Keratinocyte (primary cell): ENCODE measurements around the gene DUSP12.

ENCODE experiments used
- CTCF ChIP-seq, 3 experiments: IDR thresholded peaks in 1 of 3; conservative IDR thresholded peaks in 1 of 3; optimal IDR thresholded peaks in 1 of 3; 2 replicates in 2 of 3; 3 replicates in 1 of 3; pipeline versions ENCODE3 to v1.5.1; 2011; ENCODE audit warnings: low read length in 3 of 3, mild to moderate bottlenecking in 3 of 3, moderate library complexity in 2 of 3, control low read depth in 1 of 3, inconsistent platforms in 1 of 3; ENCODE audit not compliant: insufficient read depth in 2 of 3; ENCODE audit errors: extremely low read depth in 1 of 3
- EZH2 ChIP-seq: IDR thresholded peaks from one replicate; pipeline ENCODE4 v1.6.1; 2012; ENCODE audit warnings: inconsistent platforms, mild to moderate bottlenecking, low read length, moderate library complexity

- TF ChIP-seq CTCF (optimal IDR thresholded peaks at IDR 0.05 in 1 of 3, IDR thresholded peaks at IDR 0.05 in 1 of 3, conservative IDR thresholded peaks at IDR 0.05 in 1 of 3; ENCODE audit: extremely low read depth in 1 of 3, insufficient read depth in 2 of 3, low read length in 3 of 3) (no peak), EZH2 (no peak)
Observed at GRCh38 chr1:161719325-161719611, 30.3 kb upstream of the DUSP12 start.
